Activated T-cell treated with anti-CD3 and anti-CD28 coated beads, Interleukin-2, amount 50 U/mL, for 72 hours (primary cell): Measurements from ENCODE around the gene COQ8A. TPM values are rescaled to one million over a fixed set of nuclear protein-coding genes. Genes with fewer than 3 reads are reported as not detected.
"Not testable (repeated sequence)": the region's sequence is repeated elsewhere in the genome, so short reads cannot be mapped to it uniquely, and the experiment has no call there.

Experiments used
- ATAC-seq, 2 donors: fragments of 150-1000 bp; cut with Tn5 transposase; replicated peaks in 1 of 2; 2 replicates each; pipeline ENCODE4 v1.10.0; 2021; ENCODE audit warnings: moderate library complexity in 2 of 2, mild to moderate bottlenecking in 1 of 2
- DNase-seq, 2 donors: peaks; one replicate each; pipeline ENCODE4 v3.0.0; 2021 to 2022; ENCODE audit warnings: mixed read lengths in 1 of 2
- H3K27ac Mint-ChIP-seq: one replicate; pipeline ENCODE4 v1.8.0; 2022; ENCODE audit warnings: mild to moderate bottlenecking, moderate library complexity, mixed read lengths
- H3K27me3 Mint-ChIP-seq: one replicate; pipeline ENCODE4 v1.8.0; 2022; ENCODE audit warnings: low read depth, mixed read lengths
- H3K36me3 Mint-ChIP-seq, 2 donors: one replicate each; pipeline ENCODE4 v1.8.0; 2022; ENCODE audit warnings: mixed read lengths in 2 of 2, mild to moderate bottlenecking in 1 of 2; ENCODE audit not compliant: insufficient read depth in 2 of 2
- H3K4me1 Mint-ChIP-seq: one replicate; pipeline ENCODE4 v1.8.0; 2022; ENCODE audit warnings: low read depth, mixed read lengths
- H3K4me3 Mint-ChIP-seq, 2 donors: one replicate each; pipeline ENCODE4 v1.8.0; 2022; ENCODE audit warnings: mild to moderate bottlenecking in 2 of 2, mixed read lengths in 2 of 2, moderate library complexity in 2 of 2
- H3K9me3 Mint-ChIP-seq, 2 donors: one replicate each; pipeline ENCODE4 v1.8.0; 2022; ENCODE audit warnings: mixed read lengths in 2 of 2
- total RNA-seq, 2 donors: library from RNA; stranded (reverse); gene quantifications; one replicate each; pipeline ENCODE4 v1.2.3, GENCODE V29; 2022

COQ8A gene
- total RNA-seq, 2 donors from 2014 or later, result 24.2 to 32.2 TPM

DNA sequence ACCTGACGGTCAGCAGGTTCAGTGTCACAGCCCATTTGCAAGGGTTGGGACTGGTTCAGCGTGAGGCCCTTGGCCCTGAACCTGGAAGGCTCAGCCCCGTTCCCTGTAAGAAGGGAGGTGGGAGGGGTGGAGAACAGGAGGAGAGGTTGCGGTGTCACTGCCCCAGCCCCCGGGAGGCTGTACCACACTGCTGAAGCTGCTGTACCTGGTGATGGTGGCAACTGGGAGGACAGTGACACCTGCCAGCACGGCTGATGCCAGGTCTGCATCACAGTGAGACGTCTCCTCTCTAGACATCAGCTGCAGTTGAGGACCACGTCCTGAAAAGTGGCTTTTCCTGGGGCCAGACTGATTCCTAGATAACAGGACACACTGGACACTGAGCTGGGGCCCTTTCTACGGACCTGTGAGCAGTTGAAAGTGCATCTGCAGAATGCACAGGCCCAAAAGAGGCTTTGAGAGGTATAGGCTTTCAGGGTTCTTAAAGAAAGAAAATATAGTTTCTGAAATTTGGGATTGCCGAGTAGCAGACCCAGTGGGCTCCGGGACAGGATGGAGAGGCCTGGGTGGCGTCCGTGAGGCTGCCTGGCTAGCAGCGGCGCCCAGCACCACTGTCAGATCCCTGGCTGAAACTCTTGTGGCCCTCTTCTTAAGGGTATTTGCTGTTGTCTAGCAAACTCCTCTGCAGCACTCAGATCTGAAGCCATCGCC is 47.7 kb downstream of the COQ8A start:
- DNase-seq (no peak), ATAC-seq (no peak)
- Mint-ChIP-seq H3K27me3 (no peaks in the 10 kb centered on the region), H3K9me3 (no peaks in the 10 kb centered on the region), H3K4me1 (peaks cover 22% of the 10 kb centered on the region), H3K36me3 (peaks cover 0 to 3% of the 10 kb centered on the region in 2 donors), H3K4me3 (no peak overlapping the region), H3K27ac (no peak overlapping the region)

DNA sequence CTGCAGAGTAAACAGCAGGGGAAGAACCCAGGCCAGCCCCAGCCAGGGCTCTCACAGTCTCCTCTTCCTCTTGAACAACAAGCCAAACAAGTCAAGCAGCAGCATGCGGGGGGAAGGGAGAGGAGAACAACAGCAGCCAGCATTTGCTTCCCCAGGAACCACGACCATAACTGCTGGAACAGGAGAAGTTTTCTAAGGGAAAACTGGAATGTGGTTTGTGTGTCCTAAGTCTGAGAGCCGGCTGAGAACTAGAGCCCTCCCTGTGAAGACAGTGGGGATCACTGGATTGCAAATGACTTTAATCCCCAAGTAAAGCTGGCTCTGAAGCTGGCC is 48.2 kb downstream of the COQ8A start:
- Mint-ChIP-seq H3K27me3 (no peaks in the 10 kb centered on the region), H3K4me1 (peaks cover 22% of the 10 kb centered on the region), H3K9me3 (no peaks in the 10 kb centered on the region), H3K27ac (no peak overlapping the region), H3K36me3 (peaks cover 0 to 3% of the 10 kb centered on the region in 2 donors), H3K4me3 (no peak overlapping the region)
- ATAC-seq, result no peak
- DNase-seq, result no peak

DNA sequence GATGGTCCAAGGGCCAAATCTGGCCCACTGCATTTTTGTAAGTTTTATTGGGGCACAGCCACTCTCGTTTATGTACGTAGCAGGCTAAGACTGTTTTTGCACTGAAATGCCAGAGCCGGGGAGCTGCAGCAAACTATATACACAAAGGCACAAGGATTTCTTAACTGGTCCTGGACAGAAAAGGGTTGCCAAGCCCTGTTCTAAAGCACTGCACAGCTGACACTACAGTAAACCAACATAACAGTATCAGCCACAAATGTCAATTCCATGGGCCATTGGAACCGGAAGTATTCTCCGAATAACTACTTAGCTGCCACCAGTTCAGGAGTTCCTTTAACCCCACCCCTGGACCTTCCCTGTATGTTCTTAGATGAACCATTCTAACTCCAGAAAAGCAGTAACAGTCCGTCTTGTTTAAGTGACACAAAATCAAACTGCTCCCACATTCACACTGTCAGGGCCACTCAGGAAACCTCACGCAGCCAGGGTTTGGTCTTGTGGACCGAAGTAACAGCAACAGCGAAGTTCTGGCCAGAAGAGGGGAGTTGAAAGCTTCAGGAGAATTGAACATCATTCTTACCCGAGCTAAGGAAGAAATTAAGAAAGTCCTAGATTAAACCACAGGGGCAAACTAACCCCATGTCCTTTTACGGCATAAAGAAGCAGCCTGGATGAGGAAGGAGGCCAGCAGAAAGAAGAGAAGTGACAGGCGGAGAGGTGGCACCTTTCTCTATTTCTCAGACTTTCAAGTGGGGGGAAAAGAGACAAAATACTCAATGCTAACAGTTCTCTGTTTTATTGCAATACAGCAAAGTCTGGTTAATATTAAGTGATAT is 49.2 kb downstream of the COQ8A start:
- no peaks in the 10 kb centered on the region for H3K9me3 Mint-ChIP-seq
- ATAC-seq, result no peak
- H3K4me3 Mint-ChIP-seq, result peak overlapping the region; percentile 9 to 64
- peaks cover 0 to 3% of the 10 kb centered on the region in 2 donors for H3K36me3 Mint-ChIP-seq
- H3K27ac Mint-ChIP-seq, result peak overlapping the region; percentile 81
- H3K27me3 Mint-ChIP-seq, result no peaks in the 10 kb centered on the region
- peaks cover 22% of the 10 kb centered on the region for H3K4me1 Mint-ChIP-seq
- no peak for DNase-seq

DNA sequence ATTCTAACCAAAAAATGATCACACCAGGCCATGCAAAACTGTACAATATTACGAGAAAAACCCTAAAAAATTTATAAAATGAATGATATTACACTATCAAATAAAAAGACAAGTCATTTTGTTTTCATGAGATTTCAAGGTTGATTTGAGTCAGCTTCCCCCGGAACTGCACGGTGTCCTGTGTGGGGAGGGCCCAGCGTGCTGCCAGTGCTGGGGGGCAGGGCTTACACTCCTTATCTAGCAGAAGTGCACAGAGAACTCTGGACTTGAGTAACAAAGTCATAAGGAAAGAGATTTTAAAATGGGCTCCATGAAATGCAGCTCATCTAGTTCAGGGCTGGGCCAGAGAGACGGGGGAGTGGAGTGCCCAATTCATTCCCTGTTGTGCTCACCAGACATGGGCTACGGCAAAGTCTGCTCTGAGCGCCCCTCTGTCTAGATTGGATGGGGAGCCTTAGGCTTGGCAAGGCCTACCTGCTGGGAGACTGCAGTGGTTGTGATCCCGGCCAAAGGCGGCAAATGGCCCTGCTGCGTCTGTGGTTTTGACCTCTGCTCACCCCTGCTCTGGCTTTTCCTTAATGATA is 50.1 kb downstream of the COQ8A start:
- Mint-ChIP-seq H3K27me3 (no peaks in the 10 kb centered on the region), H3K27ac (peak overlapping the region; percentile 81), H3K9me3 (no peaks in the 10 kb centered on the region), H3K4me1 (peaks cover 26% of the 10 kb centered on the region), H3K4me3 (peak overlapping the region; percentile 17 to 54), H3K36me3 (peaks cover 0 to 3% of the 10 kb centered on the region in 2 donors)
- DNase-seq (peak; percentile 77 to 81), ATAC-seq (peak; percentile 98 to 99)

DNA sequence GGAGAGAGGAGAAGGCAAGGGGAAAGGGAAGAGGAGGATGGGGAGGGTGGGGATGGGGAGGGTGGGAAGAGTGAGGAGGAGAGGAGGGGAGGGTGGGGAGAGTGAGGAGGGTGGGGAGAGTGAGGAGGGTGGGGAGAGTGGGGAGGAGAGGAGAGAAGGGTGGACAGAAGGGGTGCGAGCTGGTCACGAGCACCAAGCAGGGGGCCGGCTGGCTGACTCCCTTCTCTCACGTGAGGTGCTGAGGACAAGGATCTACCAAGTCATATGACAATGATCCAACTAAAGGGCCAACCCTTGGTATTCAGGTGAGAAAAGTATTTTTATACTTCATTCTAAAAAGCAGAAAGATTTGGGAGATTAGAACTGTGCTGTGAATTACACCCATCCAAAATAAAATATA is 51.8 kb downstream of the COQ8A start:
- ATAC-seq, result no peak
- Mint-ChIP-seq H3K27ac (no peak overlapping the region), H3K9me3 (no peaks in the 10 kb centered on the region)

DNA sequence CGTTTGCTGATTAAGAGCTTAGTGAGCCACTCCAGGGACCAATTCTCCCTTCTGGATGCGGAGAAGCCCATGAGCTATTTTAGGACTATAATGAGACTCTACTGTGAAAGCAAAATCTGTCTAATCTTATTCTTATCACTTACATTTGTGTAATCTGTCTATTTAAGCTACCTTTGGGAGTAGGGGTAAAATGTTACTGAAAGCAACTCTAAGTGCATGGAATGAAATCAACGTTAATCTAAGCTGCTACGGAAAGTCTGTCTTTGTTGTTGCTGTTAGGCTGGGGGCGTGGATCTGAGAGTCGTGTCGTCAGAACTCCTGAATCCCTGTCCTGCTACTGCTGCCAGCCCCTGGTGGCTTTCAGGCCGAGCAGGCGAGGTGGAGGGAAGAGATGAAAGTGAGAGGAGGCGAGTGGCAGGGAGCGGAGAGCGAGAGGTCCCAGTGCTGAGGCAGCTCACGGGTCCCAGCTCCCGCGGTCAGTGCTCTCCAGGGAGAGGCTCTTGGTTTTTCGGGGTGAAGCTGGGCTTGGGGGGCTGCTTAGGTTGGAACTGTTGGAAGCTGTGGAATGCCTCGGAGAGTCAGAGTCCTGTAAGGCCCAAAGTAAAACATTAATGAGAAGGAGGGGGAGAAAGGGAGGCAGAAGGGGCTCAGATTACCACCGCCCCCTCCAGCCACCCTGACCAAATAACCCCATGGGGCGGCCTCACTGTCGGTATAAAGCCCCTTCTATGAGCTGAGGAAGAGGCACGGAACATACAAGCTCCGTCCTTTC is 53.9 kb downstream of the COQ8A start:
- H3K27me3 Mint-ChIP-seq, result no peaks in the 10 kb centered on the region
- H3K4me1 Mint-ChIP-seq, result peaks cover 36% of the 10 kb centered on the region
- H3K27ac Mint-ChIP-seq, result peak overlapping the region; percentile 74
- H3K4me3 Mint-ChIP-seq, result no peak overlapping the region
- ATAC-seq, result no peak
- no peaks in the 10 kb centered on the region for H3K36me3 Mint-ChIP-seq
- no peak for DNase-seq
- H3K9me3 Mint-ChIP-seq, result no peaks in the 10 kb centered on the region

More for the DNA sequence above, 51.8 kb downstream of the COQ8A start:
- peaks cover 0 to 1% of the 10 kb centered on the region in 2 donors for H3K36me3 Mint-ChIP-seq
- no peak for DNase-seq
- no peak overlapping the region for H3K4me3 Mint-ChIP-seq
- H3K27me3 Mint-ChIP-seq, result no peaks in the 10 kb centered on the region
- H3K4me1 Mint-ChIP-seq, result peaks cover 39% of the 10 kb centered on the region

DNA sequence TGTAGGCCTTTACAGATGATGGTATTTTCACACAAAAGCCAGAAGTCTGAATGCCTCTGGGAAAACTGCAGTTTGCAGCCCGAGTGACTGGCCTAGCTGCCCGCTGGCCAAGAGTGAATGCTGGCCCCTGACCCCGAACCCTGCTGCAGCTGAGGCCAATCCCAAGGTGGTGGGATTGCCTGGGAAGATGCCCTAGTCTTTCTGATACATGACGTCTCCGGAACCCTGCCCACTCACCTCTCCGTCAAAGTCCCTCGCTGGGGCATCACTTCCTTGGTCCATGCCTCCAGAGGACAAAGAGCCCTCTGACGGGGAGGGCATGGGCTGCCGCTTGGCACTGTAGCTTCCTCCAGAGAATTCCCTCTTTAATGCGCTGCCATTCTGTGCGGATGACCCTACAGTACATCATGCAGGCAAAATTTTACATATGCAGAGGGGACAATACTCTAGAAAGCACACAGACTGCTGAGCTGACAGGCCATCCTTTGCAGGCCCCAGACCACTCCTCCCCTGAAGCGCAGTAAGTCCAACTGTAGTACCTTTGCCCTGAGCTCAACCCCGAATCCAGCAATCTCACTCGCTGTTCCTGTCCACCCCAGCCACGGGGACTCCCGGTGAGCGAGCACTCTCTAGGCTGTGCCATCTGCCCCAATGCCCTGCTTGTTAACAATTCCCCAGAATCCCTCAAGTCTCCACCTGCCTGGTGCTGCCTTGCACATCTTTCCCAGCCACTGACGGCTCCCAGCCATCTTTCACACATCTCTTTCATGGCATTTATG is 54.7 kb downstream of the COQ8A start:
- no peaks in the 10 kb centered on the region for H3K9me3 Mint-ChIP-seq
- H3K27me3 Mint-ChIP-seq, result no peaks in the 10 kb centered on the region
- no peak overlapping the region for H3K27ac Mint-ChIP-seq
- ATAC-seq (no peak), DNase-seq (no peak)
- H3K4me3 Mint-ChIP-seq, result no peak overlapping the region
- peaks cover 0 to 3% of the 10 kb centered on the region in 2 donors for H3K36me3 Mint-ChIP-seq
- peaks cover 28% of the 10 kb centered on the region for H3K4me1 Mint-ChIP-seq

DNA sequence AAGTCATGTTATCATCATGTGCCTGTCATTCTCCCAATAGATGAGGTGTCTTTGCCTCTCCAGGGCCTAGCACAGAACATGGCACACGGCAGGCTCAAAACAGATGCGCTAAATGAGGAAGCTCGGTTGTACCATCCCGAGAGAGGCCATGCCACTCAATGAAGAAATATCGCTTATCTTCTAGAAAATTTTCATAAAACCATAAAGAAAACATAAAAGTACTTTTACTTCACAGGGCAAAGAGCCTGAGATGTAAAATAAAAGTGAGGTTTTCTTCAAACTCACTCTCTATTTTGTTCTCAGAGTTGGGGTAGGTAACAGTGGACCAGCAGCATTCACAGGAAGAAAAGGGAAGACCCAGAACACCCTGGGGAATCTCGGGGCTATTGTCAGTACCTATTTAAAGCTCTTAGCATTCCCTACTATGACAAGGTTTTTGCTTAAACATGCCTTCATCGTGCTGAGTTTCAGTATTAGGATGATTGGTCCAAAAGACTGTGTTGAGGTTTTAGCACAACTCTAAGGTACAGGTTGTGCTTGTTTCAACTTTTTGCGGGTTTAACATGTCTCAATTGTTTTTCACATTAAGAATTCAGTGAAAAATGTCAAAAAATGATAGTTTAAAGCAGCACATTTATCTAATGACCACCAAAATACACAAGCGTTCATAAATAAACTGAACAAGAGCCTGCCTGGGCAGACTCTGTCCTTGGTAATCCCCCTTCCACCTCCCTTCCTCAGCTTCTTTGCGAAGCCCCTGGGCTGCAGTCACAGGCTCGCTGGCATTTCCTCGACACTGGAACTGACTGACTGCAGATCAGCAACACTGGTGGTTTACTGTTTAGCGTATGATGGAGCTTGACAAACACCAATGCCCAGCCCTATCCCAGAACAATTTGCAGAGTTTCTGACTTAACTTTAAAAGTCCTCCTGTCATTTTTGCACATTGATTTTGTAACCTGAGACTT is 55.6 kb downstream of the COQ8A start:
- Mint-ChIP-seq H3K36me3 (peaks cover 0 to 3% of the 10 kb centered on the region in 2 donors), H3K4me1 (peaks cover 19% of the 10 kb centered on the region), H3K4me3 (no peak overlapping the region), H3K27ac (no peak overlapping the region), H3K27me3 (no peaks in the 10 kb centered on the region), H3K9me3 (no peaks in the 10 kb centered on the region)
- peak; percentile 71 to 91 for ATAC-seq
- no peak for DNase-seq

DNA sequence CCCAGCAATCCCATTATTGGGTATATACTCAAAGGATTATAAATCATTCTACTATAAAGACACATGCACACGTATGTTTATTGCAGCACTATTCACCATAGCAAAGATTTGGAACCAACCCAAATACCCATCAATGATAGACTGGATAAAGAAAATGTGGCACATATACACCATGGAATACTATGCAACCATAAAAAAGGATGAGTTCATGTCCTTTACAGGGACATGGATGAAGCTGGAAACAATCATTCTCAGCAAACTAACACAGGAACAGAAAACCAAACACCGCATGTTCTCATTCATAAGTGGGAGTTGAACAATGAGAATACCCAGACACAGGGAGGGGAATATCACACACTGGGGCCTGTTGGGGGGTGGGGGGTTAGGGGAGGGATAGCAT is 59.5 kb downstream of the COQ8A start:
- ATAC-seq, H3K9me3 Mint-ChIP-seq, H3K27me3 Mint-ChIP-seq, H3K27ac Mint-ChIP-seq, DNase-seq, H3K4me3 Mint-ChIP-seq, H3K36me3 Mint-ChIP-seq: not testable (repeated sequence)
- H3K4me1 Mint-ChIP-seq, result peaks cover 17% of the 10 kb centered on the region

DNA sequence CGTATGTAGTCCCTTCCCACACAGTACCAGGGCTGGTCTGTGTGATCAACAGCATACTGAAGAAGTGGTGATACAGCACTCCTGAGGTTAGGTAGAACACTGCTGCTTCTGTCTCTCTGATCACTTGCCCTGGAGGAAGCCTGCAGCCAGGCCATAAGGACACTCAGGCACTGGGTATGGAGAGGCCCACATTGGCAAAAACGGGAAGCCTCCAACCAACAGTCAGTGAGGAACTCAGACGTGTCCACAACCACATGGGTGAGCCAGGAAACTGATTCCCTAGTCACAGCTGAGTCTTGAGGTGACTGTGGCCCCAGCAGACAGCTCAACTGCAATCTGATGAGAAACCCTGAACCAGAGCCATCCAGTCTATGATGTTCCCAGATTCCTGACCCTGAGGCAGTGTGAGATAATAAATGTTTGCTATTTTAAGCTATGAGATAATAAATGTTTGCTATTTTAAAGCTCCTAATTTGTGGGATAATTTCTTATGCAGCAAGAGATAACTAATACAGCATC is 62.5 kb downstream of the COQ8A start:
- no peaks in the 10 kb centered on the region for H3K27me3 Mint-ChIP-seq
- no peak for ATAC-seq

DNA sequence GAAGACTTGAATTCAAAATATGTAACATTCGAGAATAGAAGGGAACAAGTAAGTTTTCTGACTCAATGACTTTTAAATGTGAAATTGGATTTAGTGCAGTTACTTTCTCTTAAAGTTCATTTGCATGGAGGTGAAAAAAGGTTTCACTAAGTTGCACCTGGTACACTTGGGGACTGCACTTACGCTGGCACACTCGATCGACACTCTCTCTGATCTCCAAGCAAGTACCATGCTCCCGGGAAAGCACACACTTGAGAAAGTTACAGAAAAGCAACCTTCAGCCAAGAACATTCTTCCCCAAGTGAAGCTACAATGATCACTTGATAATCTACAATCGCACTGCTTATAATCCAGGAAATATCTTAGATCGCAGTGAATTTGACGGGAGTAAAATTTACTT is 63.1 kb downstream of the COQ8A start:
- Mint-ChIP-seq H3K27me3 (no peaks in the 10 kb centered on the region), H3K27ac (no peak overlapping the region), H3K4me1 (peaks cover 6% of the 10 kb centered on the region), H3K9me3 (no peaks in the 10 kb centered on the region), H3K4me3 (no peak overlapping the region), H3K36me3 (peaks cover 0 to 3% of the 10 kb centered on the region in 2 donors)
- ATAC-seq (no peak), DNase-seq (no peak)

More for the DNA sequence above, 62.5 kb downstream of the COQ8A start:
- Mint-ChIP-seq H3K4me3 (no peak overlapping the region), H3K36me3 (peaks cover 0 to 3% of the 10 kb centered on the region in 2 donors), H3K4me1 (peaks cover 6% of the 10 kb centered on the region), H3K27ac (no peak overlapping the region), H3K9me3 (no peaks in the 10 kb centered on the region)
- DNase-seq, result no peak
